HFFc6 (cell line): Measurements from ENCODE around the gene FASTKD2. TPM values are rescaled to one million over a fixed set of nuclear protein-coding genes. Genes with fewer than 3 reads are reported as not detected.

Experiments
- DNase-seq: peaks from one replicate; pipeline ENCODE4 v3.0.0-alpha.2; 2018
- H3K27ac Mint-ChIP-seq: 2 replicates; pipeline ENCODE4 v1.8.0; 2020; ENCODE audit warnings: mild to moderate bottlenecking, mixed read lengths
- H3K27me3 Mint-ChIP-seq: 2 replicates; pipeline ENCODE4 v1.8.0; 2021; ENCODE audit warnings: mild to moderate bottlenecking, moderate library complexity, mixed read lengths; ENCODE audit not compliant: insufficient read depth
- H3K36me3 Mint-ChIP-seq: 2 replicates; pipeline ENCODE4 v1.8.0; 2021; ENCODE audit warnings: low read depth, mixed read lengths
- H3K4me1 Mint-ChIP-seq: 2 replicates; pipeline ENCODE4 v1.8.0; 2020; ENCODE audit warnings: low read depth, mixed read lengths
- H3K4me3 Mint-ChIP-seq: 2 replicates; pipeline ENCODE4 v1.8.0; 2020; ENCODE audit warnings: mild to moderate bottlenecking, moderate library complexity, mixed read lengths
- H3K9me3 Mint-ChIP-seq: 2 replicates; pipeline ENCODE4 v1.8.0; 2020; ENCODE audit warnings: mild to moderate bottlenecking, mixed read lengths
- total RNA-seq, 6 experiments: library from RNA; stranded (reverse); fragmentation: NEBNext Ultra II Directional; extraction: Animal tissue kit (Norgen Biotek cat#: 25700); gene quantifications; 2 replicates in 1 of 6; 3 replicates in 5 of 6; pipeline ENCODE4 v1.2.3, GENCODE V29; 2021
- TF ChIP-seq, protein P1 (sequence below): fragments of 200-600 bp; sonication (generic); IDR thresholded peaks from 2 replicates; pipeline ENCODE4 v1.5.0; 2021; ENCODE audit warnings: antibody characterized with exemption, mild to moderate bottlenecking

Gene FASTKD2
- total RNA-seq, 6 experiments from 2014 or later = 20.3 to 27.2 (median 25.4) TPM

DNA sequence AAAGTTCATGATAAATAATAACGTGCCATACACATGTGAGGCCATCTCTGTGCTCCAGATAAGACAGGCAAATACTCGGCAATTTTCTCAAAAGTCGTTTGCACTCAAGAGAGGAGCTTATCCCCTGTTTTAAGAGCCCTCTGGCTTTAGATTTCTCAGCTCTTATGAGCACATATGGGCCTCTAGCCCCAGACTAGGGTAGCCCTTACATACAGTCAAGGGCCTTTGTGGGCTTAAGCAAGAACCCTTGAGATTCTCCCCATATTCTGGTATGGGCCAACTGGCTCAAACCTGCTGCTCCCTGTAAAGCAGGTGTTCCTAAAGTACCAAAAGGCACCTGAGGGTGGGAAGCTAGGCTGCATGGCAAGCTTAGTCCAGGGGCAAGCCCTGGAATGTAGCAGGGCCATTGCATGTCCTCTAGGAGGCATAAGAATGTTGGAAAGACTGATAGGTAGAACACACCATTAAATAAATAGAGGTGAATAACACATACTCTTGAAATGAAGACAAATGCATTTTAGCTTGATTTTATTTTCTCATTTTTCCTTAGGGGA lies 66.1 kb downstream of the FASTKD2 start:
- H3K36me3 Mint-ChIP-seq = no peaks in the 10 kb centered on the region
- DNase-seq = no peak
- no peaks in the 10 kb centered on the region for H3K4me1 Mint-ChIP-seq
- peaks cover 6% of the 10 kb centered on the region; the same call in 1 of the 2 replicates for H3K27me3 Mint-ChIP-seq
- H3K27ac Mint-ChIP-seq = no peak overlapping the region
- no peak overlapping the region for H3K4me3 Mint-ChIP-seq
- TF ChIP-seq, protein P1, sequence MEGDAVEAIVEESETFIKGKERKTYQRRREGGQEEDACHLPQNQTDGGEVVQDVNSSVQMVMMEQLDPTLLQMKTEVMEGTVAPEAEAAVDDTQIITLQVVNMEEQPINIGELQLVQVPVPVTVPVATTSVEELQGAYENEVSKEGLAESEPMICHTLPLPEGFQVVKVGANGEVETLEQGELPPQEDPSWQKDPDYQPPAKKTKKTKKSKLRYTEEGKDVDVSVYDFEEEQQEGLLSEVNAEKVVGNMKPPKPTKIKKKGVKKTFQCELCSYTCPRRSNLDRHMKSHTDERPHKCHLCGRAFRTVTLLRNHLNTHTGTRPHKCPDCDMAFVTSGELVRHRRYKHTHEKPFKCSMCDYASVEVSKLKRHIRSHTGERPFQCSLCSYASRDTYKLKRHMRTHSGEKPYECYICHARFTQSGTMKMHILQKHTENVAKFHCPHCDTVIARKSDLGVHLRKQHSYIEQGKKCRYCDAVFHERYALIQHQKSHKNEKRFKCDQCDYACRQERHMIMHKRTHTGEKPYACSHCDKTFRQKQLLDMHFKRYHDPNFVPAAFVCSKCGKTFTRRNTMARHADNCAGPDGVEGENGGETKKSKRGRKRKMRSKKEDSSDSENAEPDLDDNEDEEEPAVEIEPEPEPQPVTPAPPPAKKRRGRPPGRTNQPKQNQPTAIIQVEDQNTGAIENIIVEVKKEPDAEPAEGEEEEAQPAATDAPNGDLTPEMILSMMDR = no peak
- H3K9me3 Mint-ChIP-seq = no peaks in the 10 kb centered on the region; the same call in 1 of the 2 replicates

DNA sequence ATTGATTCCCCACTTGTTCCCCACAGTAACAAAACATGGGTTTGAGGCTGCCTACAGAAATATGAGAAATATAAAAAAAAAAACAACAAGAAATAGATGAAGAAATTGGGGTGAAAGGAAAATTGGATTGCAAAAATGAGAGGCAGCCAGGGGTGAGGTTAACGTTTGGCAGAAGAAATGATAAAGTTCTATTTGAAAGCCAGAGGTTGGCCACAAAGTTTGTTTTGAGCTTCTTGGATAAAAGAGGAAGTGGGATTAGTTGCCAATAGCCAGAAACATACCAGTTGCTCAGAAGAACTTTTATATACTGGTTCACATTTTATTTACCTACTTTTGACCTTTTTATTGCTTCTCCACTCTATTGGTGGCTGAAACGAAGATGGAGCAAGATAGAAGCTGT lies 67.5 kb downstream of the FASTKD2 start:
- H3K4me3 Mint-ChIP-seq = no peak overlapping the region
- H3K4me1 Mint-ChIP-seq = no peaks in the 10 kb centered on the region
- no peaks in the 10 kb centered on the region; the same call in 1 of the 2 replicates for H3K9me3 Mint-ChIP-seq
- no peak overlapping the region for H3K27ac Mint-ChIP-seq
- TF ChIP-seq, protein P1 = no peak
- H3K36me3 Mint-ChIP-seq = no peaks in the 10 kb centered on the region
- H3K27me3 Mint-ChIP-seq = peaks cover 4% of the 10 kb centered on the region; the same call in 1 of the 2 replicates
- DNase-seq = no peak

DNA sequence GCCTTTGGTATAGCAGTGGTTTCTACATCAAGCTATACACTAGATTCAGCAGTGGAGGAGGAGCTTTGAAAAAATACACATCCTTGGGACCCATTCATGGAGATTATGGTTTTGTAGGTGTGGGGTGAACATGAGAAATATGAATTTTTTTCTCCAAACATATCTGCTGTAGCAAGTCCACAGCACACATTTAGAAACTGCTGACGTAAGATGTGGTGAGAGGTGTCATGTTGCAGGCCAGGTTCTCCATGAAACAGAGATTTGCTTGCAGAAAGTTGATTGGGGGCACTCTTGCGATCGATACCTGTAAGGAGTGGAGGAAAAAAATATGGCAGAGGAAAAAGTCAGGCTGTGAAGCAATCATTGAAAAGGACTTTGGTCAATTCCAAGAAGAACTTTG lies 67.9 kb downstream of the FASTKD2 start:
- Mint-ChIP-seq H3K36me3 (no peaks in the 10 kb centered on the region), H3K27me3 (peaks cover 4% of the 10 kb centered on the region; the same call in 1 of the 2 replicates), H3K4me3 (no peak overlapping the region), H3K9me3 (no peaks in the 10 kb centered on the region; the same call in 1 of the 2 replicates), H3K27ac (no peak overlapping the region), H3K4me1 (no peaks in the 10 kb centered on the region)
- no peak for DNase-seq
- TF ChIP-seq, protein P1 = no peak

DNA sequence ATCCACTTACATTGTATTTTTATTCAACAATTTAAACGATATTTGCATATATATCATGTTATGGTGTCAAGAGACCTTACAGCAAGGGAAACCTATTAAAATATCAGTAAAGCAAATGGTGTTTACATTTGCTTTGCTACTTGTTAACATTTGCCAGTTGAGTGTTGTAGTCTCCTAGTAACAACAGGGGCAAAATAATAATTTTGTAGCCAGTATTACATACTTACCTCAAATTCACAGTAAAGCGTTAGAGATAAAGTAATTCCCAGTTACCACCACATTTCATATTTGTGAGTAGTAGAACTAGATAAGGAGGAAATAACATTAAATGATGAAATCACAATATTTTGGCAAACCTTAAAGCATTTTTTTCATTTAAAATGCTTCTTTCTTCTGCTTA lies 71.3 kb downstream of the FASTKD2 start:
- Mint-ChIP-seq H3K36me3 (no peaks in the 10 kb centered on the region), H3K9me3 (no peaks in the 10 kb centered on the region; the same call in 1 of the 2 replicates), H3K27me3 (peaks cover 4% of the 10 kb centered on the region; the same call in 1 of the 2 replicates), H3K4me3 (no peak overlapping the region), H3K27ac (no peak overlapping the region), H3K4me1 (no peaks in the 10 kb centered on the region)
- no peak for DNase-seq
- TF ChIP-seq, protein P1 = no peak

DNA sequence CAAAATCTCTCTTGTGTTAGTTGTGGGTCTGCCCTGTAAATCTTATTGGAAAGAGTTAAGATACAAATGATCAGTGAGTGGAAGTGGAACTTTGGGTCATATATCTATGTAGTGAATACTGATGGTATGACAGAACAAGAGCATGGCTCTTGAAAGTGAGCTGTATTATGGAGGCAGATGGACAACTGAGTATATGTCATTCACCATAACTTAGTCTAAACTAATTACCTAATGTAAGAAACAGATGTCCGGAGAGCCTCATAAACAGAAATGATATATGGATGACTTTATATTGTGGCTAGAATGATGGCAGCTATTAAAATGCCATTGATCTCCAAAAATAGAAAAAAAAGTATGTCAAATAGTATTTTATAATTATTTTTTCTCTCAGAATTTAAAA lies 72.4 kb downstream of the FASTKD2 start:
- Mint-ChIP-seq H3K4me1 (no peaks in the 10 kb centered on the region), H3K27me3 (peaks cover 3% of the 10 kb centered on the region; the same call in 1 of the 2 replicates), H3K4me3 (no peak overlapping the region), H3K27ac (no peak overlapping the region), H3K36me3 (no peaks in the 10 kb centered on the region), H3K9me3 (no peaks in the 10 kb centered on the region; the same call in 1 of the 2 replicates)
- TF ChIP-seq, protein P1 = no peak
- DNase-seq = no peak
